Gastrocnemius medialis (tissue), 4 donors: ENCODE results near the gene BACE1. TPM values are rescaled to one million over a fixed set of nuclear protein-coding genes. Genes with fewer than 3 reads are reported as not detected.

Experiments used
- ATAC-seq, 2 donors: fragments of 150-250 bp; one replicate each; pipeline ENCODE4 v1.9.1; 2016
- DNase-seq, 2 donors: peaks; one replicate each; pipeline ENCODE4 v3.0.0-alpha.2; 2019
- H3K27ac ChIP-seq, 4 donors: fragments of 200-600 bp; sonication (generic); 1 replicate in 1 of 4; 2 replicates in 3 of 4; pipeline ENCODE4 v1.5.1; 2016 to 2018; ENCODE audit warnings: mild to moderate bottlenecking in 2 of 4, moderate library complexity in 1 of 4
- H3K27me3 ChIP-seq, 3 donors: fragments of 200-600 bp; sonication (generic) in 2 of 3; 1 replicate in 1 of 3; 2 replicates in 2 of 3; pipeline versions ENCODE4 v1.5.1 to v1.6.0; 2016 to 2019; ENCODE audit warnings: mild to moderate bottlenecking in 1 of 3, moderate library complexity in 1 of 3
- H3K36me3 ChIP-seq, 2 donors: fragments of 200-600 bp; sonication (generic) in 1 of 2; one replicate each; pipeline ENCODE4 v1.5.1; 2017 to 2018
- H3K4me1 ChIP-seq, 2 donors: fragments of 200-600 bp; sonication (generic) in 1 of 2; one replicate each; pipeline ENCODE4 v1.5.1; 2016 to 2017; ENCODE audit warnings: mild to moderate bottlenecking in 2 of 2
- H3K4me3 ChIP-seq, 4 donors: fragments of 200-600 bp; sonication (generic) in 3 of 4; 1 replicate in 1 of 4; 2 replicates in 3 of 4; pipeline ENCODE4 v1.5.1; 2016 to 2019; ENCODE audit warnings: mild to moderate bottlenecking in 2 of 4
- H3K9me3 ChIP-seq, 3 donors: fragments of 200-600 bp; sonication (generic) in 2 of 3; 1 replicate in 1 of 3; 2 replicates in 2 of 3; pipeline ENCODE4 v1.5.1; 2016 to 2019
- CTCF ChIP-seq, 5 experiments: fragments of 450-650 bp in 3 of 5; fragments of 200-600 bp in 2 of 5; sonication (generic) in 2 of 5; IDR thresholded peaks in 4 of 5; conservative IDR thresholded peaks in 1 of 5; 1 replicate in 4 of 5; 2 replicates in 1 of 5; pipeline ENCODE4 v1.5.1; 2016 to 2019; ENCODE audit warnings: antibody characterized with exemption in 5 of 5, mild to moderate bottlenecking in 3 of 5, moderate library complexity in 3 of 5
- POLR2A ChIP-seq, 2 donors: fragments of 450-650 bp; IDR thresholded peaks; one replicate each; pipeline ENCODE4 v1.6.1; 2017; ENCODE audit warnings: antibody characterized with exemption in 2 of 2, mild to moderate bottlenecking in 2 of 2, moderate library complexity in 2 of 2
- in situ Hi-C, 4 donors: fragments of 200-750 bp; cut with MboI; loops; one replicate each; pipeline versions ENCODE4 v1.15.0 to v1.8.0; 2017; ENCODE audit warnings: low sequenced_read_pairs in 4 of 4
- intact Hi-C: fragments of 100-400 bp; cut with DNase I; formaldehyde crosslinking; loops from one replicate; pipeline ENCODE4 v1.15.1; 2023; ENCODE audit warnings: low total_unique reads
- total RNA-seq, 4 donors: library from RNA; depleted of rRNA; stranded (reverse); fragments of >200 nt; gene quantifications; one replicate each; pipeline versions ENCODE4 v1.1.0 to v1.2.3, GENCODE V29; 2016

BACE1 gene
- total RNA-seq, 4 donors from 2014 or later, result 3.6 to 18.2 (median 11.1) TPM

GRCh38 chr11:117319214-117319840 lies 3.3 kb upstream of the BACE1 start:
- DNase-seq (no peak), ATAC-seq (no peak)
- peaks cover 16% of the 10 kb centered on the region in 2 donors for H3K4me1 ChIP-seq
- no peak for TF ChIP-seq POLR2A (IDR thresholded peaks at IDR 0.05)
- TF ChIP-seq CTCF (IDR thresholded peaks at IDR 0.05 in 4 of 5, conservative IDR thresholded peaks at IDR 0.05 in 1 of 5), result no peak
- no peak overlapping the region for H3K27ac ChIP-seq
- no peaks in the 10 kb centered on the region for H3K9me3 ChIP-seq
- H3K36me3 ChIP-seq, result no peaks in the 10 kb centered on the region
- intact Hi-C loops, result no loop called here
- in situ Hi-C loops, result loop anchor here in 1 of 4 donors (10.0 kb wide), 1 partner anchor 75 kb away; no protein-coding TSS in a partner anchor
- no peaks in the 10 kb centered on the region for H3K27me3 ChIP-seq
- H3K4me3 ChIP-seq, result no peak overlapping the region

GRCh38 chr11:117318738-117319137 lies 2.7 kb upstream of the BACE1 start:
- Histone ChIP-seq H3K27ac (no peak overlapping the region), H3K36me3 (no peaks in the 10 kb centered on the region), H3K9me3 (no peaks in the 10 kb centered on the region), H3K4me1 (peaks cover 16 to 22% of the 10 kb centered on the region in 2 donors), H3K4me3 (no peak overlapping the region), H3K27me3 (no peaks in the 10 kb centered on the region)
- intact Hi-C loops (no loop called here), in situ Hi-C loops (loop anchor here in 1 of 4 donors (10.0 kb wide), 1 partner anchor 74 kb away; no protein-coding TSS in a partner anchor)
- TF ChIP-seq CTCF (IDR thresholded peaks at IDR 0.05 in 4 of 5, conservative IDR thresholded peaks at IDR 0.05 in 1 of 5) (no peak), POLR2A (IDR thresholded peaks at IDR 0.05) (no peak)
- DNase-seq (no peak), ATAC-seq (no peak)

GRCh38 chr11:117315285-117316196 lies 515 bp downstream of the BACE1 start:
- Histone ChIP-seq H3K27me3 (no peaks in the 10 kb centered on the region), H3K36me3 (no peaks in the 10 kb centered on the region), H3K4me3 (peak overlapping the region; percentile 62 to 94 (median 78)), H3K4me1 (peaks cover 16 to 22% of the 10 kb centered on the region in 2 donors), H3K27ac (peak overlapping the region; percentile 26 to 61 (median 50)), H3K9me3 (no peaks in the 10 kb centered on the region)
- intact Hi-C loops, result loop anchor here (1.0 kb wide), 1 partner anchor 13 kb away; no protein-coding TSS in a partner anchor
- peak; percentile 20 to 63 for ATAC-seq
- in situ Hi-C loops, result loop anchor here in 1 of 4 donors (10.0 kb wide), 1 partner anchor 71 kb away; no protein-coding TSS in a partner anchor
- DNase-seq, result no peak
- TF ChIP-seq CTCF (IDR thresholded peaks at IDR 0.05 in 4 of 5, conservative IDR thresholded peaks at IDR 0.05 in 1 of 5) (no peak), POLR2A (IDR thresholded peaks at IDR 0.05) (peak in 1 of 2 donors; percentile 42)

- in situ Hi-C loops, result loop anchor here in 1 of 4 donors (10.0 kb wide), 1 partner anchor 70 kb away; no protein-coding TSS in a partner anchor
- intact Hi-C loops, result no loop called here
These were observed 1.2 kb downstream of the BACE1 start for GRCh38 chr11:117314840-117315239.

More at GRCh38 chr11:117314840-117315239, 1.2 kb downstream of the BACE1 start:
- Histone ChIP-seq H3K36me3 (no peaks in the 10 kb centered on the region), H3K4me1 (peaks cover 16 to 22% of the 10 kb centered on the region in 2 donors), H3K27me3 (no peaks in the 10 kb centered on the region), H3K9me3 (no peaks in the 10 kb centered on the region), H3K27ac (no peak overlapping the region), H3K4me3 (peak overlapping the region; percentile 62 to 94 (median 78))
- no peak for TF ChIP-seq CTCF (IDR thresholded peaks at IDR 0.05 in 4 of 5, conservative IDR thresholded peaks at IDR 0.05 in 1 of 5)
- no peak for TF ChIP-seq POLR2A (IDR thresholded peaks at IDR 0.05)
- ATAC-seq (no peak), DNase-seq (no peak)
